NCI-H1436 (cell line): ENCODE data around the gene BCL11B.

Experiments used
- DNase-seq: peaks from one replicate; lab custom pipeline; 2025; lab: John Stamatoyannopoulos, UW

Gene BCL11B

DNA sequence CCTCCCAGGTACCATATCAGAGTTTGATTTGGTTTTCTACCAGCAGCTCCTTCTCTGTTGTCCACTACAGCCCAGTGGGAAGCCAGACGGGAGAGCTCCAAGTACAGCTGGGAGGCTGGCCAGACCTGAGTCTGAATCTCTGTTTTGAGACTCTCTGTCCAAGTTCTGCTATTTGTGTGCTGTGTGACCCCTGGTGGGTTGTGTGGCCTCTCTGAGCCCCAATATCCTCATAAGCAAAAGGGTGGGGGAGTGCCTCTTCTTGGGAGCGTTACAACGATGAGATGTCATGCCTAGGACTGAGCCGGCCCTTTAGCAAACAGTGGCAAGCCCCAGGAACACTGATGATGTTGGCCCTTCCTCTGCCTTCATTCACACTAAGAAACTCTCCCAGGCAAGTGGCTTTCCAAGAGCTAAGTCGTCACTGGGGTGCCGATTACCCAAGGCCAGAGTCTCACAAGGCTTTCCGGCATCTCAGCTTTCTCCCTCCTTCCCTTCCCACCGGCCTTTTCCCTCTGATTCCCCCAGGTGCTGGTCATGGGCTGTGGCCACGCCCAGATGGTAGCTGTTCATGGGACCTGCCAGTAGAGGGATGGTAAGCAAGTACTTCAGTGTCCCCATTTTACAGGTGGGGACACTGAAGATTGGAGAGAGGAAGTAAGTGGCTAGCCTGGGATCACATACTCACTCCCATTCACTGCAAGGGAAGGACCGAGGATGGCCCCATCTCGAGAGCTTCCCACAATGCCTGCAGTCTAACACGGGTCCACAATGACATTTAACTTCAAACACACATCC lies 47.7 kb downstream of the BCL11B start:
- no peak for DNase-seq

DNA sequence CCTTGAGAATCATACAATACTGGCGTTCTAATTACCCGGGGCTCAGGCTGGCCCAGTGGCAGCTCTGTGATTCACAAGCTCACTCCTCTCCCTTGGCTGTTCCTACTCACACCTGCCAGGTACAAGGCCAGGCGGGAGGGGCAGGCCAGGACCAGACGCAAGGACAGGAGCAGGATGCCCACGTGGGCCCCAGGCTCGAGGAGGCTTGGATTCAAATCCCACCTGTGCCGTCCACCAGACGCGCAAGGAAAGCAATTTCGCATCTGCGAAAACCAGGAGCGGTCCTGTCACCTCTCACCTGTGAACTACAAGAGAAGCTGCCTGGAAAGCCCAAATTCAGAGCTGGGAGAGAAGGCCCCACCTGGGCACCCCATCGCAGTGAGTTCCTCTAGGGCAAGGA lies 50.6 kb downstream of the BCL11B start:
- DNase-seq = no peak

DNA sequence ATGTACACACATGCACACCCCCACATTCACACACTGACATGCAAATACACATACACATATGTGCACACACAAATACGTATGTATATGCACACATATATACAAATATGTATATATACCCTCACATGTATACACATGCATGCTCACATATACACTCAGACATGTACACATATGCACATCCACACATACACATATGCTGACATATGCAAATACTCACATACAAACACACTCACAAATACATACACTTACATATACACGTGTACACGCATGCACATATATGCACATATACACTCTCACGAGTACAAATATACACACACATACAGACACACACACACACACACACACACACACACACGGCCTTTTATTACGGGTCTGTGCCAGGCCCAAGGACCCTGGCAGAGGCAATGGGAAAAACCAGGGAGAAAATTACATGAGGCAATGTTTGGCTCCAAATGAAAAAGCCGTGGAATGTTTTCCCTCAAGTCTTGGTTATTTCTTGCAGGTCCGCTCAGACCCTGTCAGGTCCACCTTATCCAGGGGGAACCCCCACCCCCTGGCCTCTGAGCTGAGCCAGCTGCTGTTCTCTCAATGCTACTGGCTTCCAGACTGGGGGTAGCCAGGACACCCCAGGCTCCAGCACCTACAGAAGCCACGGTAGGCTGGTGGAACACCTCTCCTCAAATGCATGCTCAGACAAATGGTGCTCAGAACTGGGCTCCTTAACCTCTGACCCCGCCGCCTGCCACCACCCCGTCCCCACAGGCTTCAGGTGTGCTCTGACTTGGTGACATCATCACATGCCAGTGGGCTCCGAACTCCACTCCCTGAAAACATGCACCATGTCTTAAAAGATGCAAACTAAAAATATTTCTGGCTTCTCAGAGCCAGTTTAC lies 54.7 kb downstream of the BCL11B start:
- DNase-seq = no peak

DNA sequence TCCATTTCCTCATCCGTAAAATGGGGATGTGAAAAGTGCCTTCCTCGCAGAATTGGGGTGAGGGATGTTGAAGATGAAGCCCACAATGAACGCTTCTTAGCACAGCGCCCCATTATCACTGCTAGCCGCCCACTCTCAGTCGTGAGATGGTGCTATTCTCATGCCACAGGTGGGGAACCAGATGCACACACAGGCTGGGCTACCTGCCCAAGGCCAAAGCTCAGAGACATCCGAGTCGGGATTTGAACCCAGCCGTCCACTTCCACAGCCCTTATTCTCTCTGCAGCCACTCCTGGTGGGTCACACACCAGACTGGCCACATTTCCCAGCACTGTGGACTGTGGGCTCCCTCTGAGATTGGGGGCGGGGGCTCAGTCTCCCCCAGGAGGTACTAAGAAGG lies 55.8 kb downstream of the BCL11B start:
- DNase-seq = no peak

DNA sequence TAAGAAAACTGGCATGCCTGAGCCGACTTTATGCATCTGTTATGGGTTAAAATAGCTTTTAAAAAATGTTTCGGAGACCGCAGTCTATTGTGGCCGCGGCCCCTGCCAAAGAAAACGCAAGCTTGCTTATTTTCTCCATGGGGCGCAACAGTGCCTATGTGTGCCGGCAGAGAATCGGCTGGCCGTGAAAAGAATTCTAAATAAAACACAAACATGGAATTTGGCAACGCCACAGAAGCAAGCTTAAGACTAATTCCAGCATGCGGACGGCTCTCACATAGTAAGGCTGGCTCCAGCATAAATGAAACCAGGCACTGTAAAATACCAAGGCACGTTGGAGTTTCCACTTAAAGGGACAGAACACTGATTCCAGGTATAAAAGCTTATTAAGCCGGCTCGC lies 56.7 kb downstream of the BCL11B start:
- no peak for DNase-seq

DNA sequence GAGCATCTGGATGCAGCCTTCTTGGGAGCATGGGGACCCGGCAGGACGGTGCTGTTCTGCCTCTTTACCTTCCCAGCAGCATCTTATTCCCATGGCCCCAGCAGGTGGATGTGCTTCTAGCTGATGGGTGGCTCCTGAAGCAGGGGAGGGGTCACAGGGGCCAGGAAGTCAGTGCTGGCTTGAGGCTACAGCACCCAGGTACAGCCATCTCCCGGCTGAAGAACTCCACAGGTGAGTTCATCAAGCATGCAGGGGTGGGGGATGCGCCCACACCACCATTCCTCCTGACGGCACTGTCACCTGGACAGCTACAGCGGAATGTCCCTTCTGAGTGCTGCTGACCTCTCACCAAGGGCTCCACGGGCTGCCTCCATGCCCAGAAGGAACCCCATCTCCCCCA lies 57.3 kb downstream of the BCL11B start:
- DNase-seq = no peak

DNA sequence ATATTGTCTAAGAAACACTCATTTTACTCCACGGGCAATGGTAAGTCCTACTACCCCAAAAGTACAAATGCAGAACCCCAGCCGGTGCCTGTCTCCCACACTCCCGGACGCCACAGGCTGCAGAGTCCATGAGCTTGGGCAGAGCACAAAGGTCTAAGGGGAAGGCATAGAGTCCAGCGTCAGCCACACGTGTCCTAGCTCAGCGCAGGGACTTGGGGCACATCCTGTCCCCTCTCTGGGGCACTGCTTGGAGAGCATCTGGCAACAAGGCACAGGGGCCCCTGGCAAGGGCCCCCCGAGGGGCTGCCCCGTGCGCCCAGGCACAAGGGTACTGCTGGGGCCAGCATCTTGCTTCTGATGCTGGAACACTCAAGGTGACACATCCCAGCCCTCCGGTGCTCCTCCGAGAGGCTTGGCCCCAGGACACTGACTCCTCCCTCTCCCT lies 58.4 kb downstream of the BCL11B start:
- DNase-seq = no peak

DNA sequence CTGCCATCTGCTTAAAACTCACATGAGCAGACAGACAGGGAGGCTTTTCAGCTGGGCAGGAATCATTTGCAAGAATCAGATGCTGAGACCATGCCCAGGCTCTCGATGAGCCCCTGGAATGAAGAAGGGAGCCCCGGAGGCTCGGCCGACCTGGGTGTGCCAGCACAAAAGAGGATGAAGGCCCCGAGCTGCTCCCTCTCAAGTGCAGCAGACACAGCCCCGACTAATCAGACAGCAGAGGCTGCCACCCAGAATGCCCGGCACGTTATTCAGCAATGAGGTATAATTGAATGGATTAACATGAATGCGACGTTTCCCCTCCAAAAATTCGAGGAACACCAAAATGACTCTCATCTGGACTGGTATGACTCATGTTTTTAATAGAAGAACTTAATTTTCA lies 58.9 kb downstream of the BCL11B start:
- no peak for DNase-seq

DNA sequence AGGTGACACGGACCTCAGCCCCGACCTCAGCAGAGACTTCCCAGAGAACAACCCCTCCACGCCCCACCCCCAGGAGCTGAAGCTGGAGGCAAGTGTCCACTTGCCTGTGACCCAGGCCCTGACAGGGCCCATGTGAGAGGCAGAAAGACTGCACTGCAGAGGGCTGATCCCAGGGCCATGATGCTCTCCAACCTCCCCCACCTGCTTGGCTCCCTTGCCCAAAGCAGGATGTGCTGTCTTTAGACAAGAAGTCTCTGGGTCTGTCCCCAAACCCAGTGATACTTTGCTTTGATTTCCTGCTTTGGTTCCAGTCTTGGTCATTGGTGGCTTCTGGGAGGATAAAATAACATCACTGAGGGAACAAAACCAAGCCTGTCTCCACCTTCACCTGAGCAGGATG lies 59.4 kb downstream of the BCL11B start:
- DNase-seq = no peak

DNA sequence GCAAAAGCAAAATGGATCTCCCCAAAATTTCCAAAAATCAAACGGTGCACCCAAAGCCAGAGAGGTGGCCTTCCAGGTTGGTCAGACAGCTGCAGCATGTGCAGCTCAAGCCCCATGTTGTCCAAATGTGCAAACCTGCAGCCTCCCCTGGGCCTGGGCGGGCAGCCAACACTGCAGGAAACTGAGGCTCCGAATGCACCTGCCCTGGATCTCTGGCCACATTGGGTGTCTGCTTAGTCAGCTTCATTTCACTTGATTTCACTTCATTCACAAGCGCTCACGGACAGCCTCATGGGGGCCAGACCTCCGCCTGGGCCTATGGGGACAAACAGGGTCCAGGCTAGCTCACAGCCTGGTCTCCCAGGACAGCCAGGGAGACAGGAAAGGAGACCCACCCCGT lies 59.8 kb downstream of the BCL11B start:
- no peak for DNase-seq

DNA sequence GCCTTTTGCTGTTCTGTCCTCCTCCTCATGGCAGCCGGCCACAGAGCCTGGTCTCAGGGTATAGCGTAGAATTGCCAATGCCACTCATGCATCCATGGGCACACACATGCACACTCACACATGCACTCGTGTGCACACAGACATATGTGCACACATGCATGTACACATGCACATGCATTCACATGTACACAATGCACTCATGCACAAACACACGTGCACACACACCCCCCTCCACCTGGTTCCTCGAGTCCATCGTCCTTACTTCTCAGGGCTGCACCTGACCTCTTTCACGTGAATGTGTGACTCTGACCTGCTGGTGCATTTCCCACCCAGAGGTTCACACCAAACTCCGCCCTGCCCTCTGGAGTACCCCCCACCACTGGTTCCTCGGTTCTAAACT lies 60.6 kb downstream of the BCL11B start:
- no peak for DNase-seq

DNA sequence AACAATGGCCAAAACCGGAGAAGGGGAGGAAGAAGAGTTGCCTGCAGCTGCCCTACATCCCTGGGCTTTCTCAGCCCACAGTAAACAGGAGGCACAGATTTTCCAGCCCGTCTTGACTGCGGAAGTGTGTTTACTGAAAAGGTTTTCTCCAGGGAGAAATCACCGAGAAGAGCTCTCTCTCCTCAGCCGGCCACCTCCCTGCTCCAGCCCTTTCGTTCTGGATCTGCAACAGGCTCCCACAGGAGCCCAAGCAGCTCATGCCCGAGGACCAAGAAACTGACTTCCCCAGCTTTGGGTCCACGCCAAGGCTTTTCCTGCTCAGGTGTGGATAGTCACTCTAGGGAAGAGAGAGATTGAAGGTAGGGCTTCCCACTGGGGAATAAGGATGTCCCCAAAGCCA lies 61.7 kb downstream of the BCL11B start:
- DNase-seq = no peak

DNA sequence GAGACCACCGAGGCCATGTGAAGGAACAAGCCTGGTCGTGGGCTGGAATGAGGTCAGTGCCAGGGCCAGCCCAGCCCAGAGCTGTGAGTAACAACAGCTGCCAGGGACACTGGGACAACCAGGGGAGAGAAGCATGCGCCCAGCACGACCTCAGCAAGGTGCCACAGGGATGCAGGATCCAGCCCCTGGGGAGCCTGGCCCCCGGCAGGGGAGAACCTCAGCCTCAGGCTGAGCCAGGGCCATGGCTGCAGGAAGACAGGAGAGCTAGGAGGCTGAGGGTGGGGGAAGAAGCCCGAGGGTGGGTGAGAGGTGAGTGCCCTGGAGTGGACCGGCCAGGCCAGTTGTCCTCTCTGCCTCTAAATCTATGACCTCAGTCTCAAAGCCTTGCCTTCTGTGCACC lies 62.6 kb downstream of the BCL11B start:
- no peak for DNase-seq

DNA sequence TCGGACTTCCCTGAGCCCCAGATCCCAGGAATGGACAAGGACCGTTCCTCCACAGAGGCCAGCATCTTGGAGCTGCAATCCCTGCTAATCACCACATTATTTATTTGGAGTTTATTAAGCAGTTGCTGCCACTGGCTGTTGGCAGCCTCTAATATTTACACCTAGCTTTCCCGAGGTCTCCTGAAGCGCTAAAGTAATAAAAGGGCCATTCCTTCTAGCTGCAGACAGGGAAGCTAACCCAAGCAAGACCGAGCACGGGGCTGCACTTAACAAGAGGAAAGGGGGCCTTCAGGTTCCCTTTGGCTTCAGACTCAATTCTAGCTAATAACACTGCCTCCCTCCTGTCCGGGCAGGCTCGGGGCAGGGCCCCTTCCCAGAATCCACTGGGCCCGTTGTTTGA lies 63.7 kb downstream of the BCL11B start:
- no peak for DNase-seq

DNA sequence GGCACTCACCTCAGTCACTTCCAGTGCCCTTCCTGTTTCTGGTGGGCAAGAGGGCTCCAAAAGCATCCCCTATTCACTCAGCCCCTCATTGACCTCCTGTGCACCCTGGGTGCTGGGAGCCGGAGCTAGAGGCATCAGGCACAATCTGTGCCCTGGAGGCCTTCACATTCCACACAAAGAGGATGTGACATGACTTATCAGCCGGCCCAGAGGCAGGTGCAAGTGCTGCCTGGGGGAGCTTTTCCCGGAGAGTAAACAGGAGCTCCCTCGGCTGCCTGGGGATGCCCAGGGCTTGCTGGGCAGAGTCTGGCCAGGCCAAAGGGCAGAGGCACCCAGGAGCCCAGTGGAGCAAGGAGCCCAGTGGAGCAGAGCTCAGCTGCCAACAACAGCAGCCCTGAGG lies 64.5 kb downstream of the BCL11B start:
- no peak for DNase-seq

DNA sequence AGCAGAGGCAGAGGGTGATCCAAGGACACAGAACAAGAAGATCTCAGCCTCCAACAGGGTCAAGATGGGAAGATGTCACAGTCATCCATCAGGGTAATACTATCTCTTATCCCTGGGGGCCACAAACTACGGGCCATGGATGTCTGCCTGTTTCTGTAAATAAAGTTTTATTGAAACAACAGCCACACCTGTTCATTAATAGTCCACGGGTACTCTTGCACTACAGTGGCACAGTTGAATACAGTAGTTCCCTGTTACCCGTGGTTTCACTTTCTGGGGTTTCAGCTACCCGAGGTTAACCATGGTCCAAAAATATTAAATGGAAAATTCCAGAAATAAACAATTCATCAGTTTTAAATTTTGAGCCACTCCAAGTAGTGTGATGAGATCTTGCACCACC lies 65.9 kb downstream of the BCL11B start:
- no peak for DNase-seq

DNA sequence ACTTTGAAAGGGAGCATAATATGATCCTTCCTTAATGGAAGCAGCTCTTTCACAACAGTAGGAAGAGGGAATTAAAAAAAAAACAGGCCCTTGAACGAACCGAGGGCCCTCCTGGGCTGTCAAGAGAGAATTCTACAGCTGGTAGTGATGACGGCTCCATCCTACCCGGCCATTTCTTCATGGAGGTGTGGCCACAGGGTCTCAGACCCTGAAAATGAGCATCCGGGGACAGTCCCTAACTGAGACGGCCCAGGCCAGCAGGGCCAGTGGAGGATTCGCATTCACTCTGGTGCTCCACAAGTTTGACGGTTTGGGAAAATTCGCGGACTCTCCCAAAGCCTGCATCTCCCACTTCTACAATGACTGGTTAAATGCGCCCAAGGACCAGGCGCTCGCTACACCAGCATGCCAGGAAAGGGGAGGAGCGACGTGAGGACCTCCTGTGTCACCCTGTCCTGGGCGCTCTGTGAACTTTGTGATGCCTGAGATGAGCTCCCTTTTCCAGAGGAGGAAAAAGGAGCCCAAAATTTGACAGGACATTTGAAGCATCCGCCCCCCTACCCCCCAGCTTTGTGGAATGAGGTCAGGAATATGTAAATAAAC lies 66.8 kb downstream of the BCL11B start:
- DNase-seq = no peak

DNA sequence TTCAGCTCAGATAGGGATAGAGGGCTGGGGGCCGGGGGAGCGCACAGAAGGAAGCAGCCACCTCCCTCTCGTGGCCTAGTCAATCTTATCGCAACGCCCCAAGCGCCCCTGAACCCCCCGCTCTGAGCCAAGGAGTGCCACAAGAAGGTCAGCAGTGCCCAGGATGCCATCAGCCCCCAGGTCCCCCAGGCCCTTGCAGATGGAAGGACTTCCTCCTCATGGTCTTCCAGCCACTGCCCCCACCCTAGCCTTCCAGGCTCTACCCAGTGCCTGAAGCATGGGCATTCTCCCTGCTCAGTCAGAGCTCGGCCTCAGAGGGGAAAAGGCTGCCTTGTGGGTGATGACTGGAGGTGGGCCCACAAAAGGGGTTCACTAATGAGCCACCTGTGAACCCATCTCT lies 68.2 kb downstream of the BCL11B start:
- DNase-seq = no peak

DNA sequence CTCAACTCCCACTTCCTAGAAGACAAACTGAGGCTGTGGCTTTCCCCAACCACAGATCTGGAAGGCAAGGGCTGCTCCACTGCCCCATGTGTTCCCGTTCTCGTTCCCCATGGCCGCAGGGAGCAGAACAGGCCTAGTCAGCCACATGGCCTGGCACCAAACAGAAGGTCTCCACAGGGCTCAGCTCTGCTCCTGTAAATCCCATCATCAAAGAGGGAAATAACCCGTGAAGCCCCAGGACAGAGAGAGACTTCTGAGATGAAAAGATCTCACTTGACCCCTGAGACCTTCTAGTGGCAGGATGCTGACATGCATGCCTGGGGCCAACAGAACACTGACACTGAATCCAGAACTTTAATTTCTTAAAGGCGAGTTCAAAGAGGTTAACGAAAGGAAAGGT lies 68.9 kb downstream of the BCL11B start:
- DNase-seq = no peak

DNA sequence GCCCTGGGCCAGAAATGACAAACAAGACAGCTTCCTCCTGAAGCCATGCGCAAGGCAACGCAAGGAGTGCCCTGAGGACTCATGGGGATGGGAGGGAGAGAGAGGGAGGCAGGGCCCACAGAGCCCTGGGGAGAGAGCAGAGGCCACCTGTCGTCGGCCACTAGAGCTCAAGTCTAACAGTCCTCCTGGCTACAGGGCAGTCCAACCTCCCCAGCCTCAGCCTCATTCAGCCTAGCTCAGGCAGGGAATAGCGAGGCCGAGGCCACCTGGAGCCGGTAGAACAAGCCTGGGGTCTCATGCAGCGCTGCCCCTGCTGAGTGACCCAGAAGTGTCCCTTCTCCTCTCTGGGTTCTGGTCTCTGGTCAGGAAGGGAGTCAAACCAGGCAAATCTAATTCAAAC lies 69.5 kb downstream of the BCL11B start:
- no peak for DNase-seq

DNA sequence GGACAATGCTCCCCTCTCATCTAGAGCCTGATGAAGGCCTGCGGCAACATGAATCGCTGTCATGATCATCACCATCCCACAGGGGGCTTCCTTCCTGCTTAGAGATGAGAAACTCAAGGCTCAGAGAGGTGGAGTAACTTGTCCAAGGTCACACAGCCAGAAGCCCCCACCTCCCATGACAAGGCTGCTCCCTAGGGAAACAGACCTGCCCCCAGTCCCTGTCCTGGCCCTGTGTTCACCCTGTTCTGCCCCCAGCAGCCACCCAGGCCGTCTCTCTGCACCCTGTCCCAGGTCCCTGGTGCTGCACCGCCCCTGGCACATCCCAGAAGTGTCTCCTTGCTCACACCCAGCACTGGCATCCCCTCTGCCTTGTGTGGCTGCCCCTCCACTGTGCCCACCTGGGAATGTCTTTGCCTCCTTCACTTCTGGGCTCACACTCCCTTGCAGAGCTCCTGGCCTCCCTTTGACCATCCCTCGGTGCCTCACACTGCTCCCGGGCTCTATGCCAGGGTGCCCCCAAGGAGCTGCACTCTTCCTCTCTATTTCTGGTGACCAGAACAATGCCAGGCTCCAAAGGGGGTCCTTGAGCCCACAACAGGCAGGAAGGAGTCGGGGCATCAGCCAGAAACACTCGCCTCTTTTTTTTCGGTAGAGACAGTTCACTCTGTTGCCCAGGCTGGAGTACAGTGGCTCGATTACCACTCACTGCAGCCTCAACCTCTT lies 70.5 kb downstream of the BCL11B start:
- no peak for DNase-seq

DNA sequence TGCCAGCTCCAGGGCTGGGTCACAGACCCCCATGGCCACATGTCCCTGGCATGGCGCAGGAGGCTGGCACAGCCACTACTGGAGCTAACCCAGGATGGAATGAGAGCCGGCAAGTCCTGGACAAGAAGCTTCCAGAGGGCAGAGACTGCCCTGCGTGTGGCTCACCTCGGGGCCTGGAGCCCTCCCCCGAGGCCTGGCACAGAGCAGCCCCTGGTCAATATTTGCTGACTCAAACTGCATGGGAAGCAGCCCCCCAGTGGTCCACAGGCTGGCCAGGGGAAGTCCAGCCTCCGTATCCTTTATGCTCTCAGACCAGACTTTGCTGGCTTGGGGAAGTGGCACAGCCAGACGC lies 71.4 kb downstream of the BCL11B start:
- DNase-seq = no peak
